Osteocyte (in vitro differentiated cells): ENCODE results near the gene RCBTB1. TPM values are rescaled to one million over a fixed set of nuclear protein-coding genes. Genes with fewer than 3 reads are reported as not detected.
"Not testable (repeated sequence)": the region's sequence is repeated elsewhere in the genome, so short reads cannot be mapped to it uniquely, and the experiment has no call there.

Source experiments
- DNase-seq: peaks from one replicate; pipeline ENCODE4 v3.0.0; 2021; ENCODE audit warnings: mixed read lengths; ENCODE audit not compliant: unreplicated experiment; ENCODE audit errors: extremely low spot score
- H3K27ac Mint-ChIP-seq: one replicate; pipeline ENCODE4 v1.8.0; 2021; ENCODE audit warnings: mild to moderate bottlenecking, mixed read lengths; ENCODE audit not compliant: unreplicated experiment
- H3K27me3 Mint-ChIP-seq: one replicate; pipeline ENCODE4 v1.8.0; 2021; ENCODE audit warnings: mixed read lengths; ENCODE audit not compliant: unreplicated experiment
- H3K36me3 Mint-ChIP-seq: one replicate; pipeline ENCODE4 v1.8.0; 2021; ENCODE audit warnings: mixed read lengths; ENCODE audit not compliant: unreplicated experiment
- H3K4me1 Mint-ChIP-seq: one replicate; pipeline ENCODE4 v1.8.0; 2021; ENCODE audit warnings: mixed read lengths; ENCODE audit not compliant: unreplicated experiment
- H3K4me3 Mint-ChIP-seq: one replicate; pipeline ENCODE4 v1.8.0; 2021; ENCODE audit warnings: mild to moderate bottlenecking, moderate library complexity, mixed read lengths; ENCODE audit not compliant: unreplicated experiment
- H3K9me3 Mint-ChIP-seq: one replicate; pipeline ENCODE4 v1.8.0; 2021; ENCODE audit warnings: mixed read lengths; ENCODE audit not compliant: unreplicated experiment
- CTCF ChIP-seq: fragments of 200-600 bp; sonication (generic); IDR thresholded peaks from 2 replicates; pipeline ENCODE4 v1.5.0; 2021; ENCODE audit warnings: antibody characterized with exemption, mild to moderate bottlenecking, moderate library complexity
- total RNA-seq: library from RNA; stranded (reverse); gene quantifications from 2 replicates; pipeline ENCODE4 v1.2.1, GENCODE V29; 2021

The RCBTB1 gene
- total RNA-seq, 1 donor from 2014 or later = 26.2 TPM

- DNase-seq = no peak
- no peak for TF ChIP-seq CTCF
- H3K27ac Mint-ChIP-seq = no peak overlapping the region
- H3K27me3 Mint-ChIP-seq = peaks cover 3% of the 10 kb centered on the region
- H3K9me3 Mint-ChIP-seq = no peaks in the 10 kb centered on the region
- no peaks in the 10 kb centered on the region for H3K36me3 Mint-ChIP-seq
- no peaks in the 10 kb centered on the region for H3K4me1 Mint-ChIP-seq
- no peak overlapping the region for H3K4me3 Mint-ChIP-seq
Measured at GRCh38 chr13:49622174-49622946, 37.0 kb upstream of the RCBTB1 start.

- no peaks in the 10 kb centered on the region for H3K36me3 Mint-ChIP-seq
- DNase-seq = no peak
- no peak overlapping the region for H3K27ac Mint-ChIP-seq
- H3K9me3 Mint-ChIP-seq = no peaks in the 10 kb centered on the region
- peaks cover 3% of the 10 kb centered on the region for H3K27me3 Mint-ChIP-seq
- H3K4me1 Mint-ChIP-seq = peaks cover 11% of the 10 kb centered on the region
- no peak for TF ChIP-seq CTCF
- no peak overlapping the region for H3K4me3 Mint-ChIP-seq
Measured at GRCh38 chr13:49620170-49620621, 34.8 kb upstream of the RCBTB1 start.

GRCh38 chr13:49616676-49617065, 31.3 kb upstream of the RCBTB1 start:
- no peak for TF ChIP-seq CTCF
- H3K4me1 Mint-ChIP-seq = peaks cover 11% of the 10 kb centered on the region
- no peaks in the 10 kb centered on the region for H3K27me3 Mint-ChIP-seq
- no peak overlapping the region for H3K4me3 Mint-ChIP-seq
- H3K36me3 Mint-ChIP-seq = no peaks in the 10 kb centered on the region
- peak overlapping the region; percentile 87 for H3K27ac Mint-ChIP-seq
- no peaks in the 10 kb centered on the region for H3K9me3 Mint-ChIP-seq
- no peak for DNase-seq

- Mint-ChIP-seq H3K27ac (peak overlapping the region; percentile 87), H3K4me1 (peaks cover 11% of the 10 kb centered on the region), H3K9me3 (no peaks in the 10 kb centered on the region), H3K27me3 (no peaks in the 10 kb centered on the region), H3K4me3 (no peak overlapping the region), H3K36me3 (no peaks in the 10 kb centered on the region)
- no peak for DNase-seq
- no peak for TF ChIP-seq CTCF
Measured at GRCh38 chr13:49615836-49616675, 30.7 kb upstream of the RCBTB1 start.

GRCh38 chr13:49612042-49612441, 26.7 kb upstream of the RCBTB1 start:
- peaks cover 11% of the 10 kb centered on the region for H3K4me1 Mint-ChIP-seq
- H3K36me3 Mint-ChIP-seq, H3K27me3 Mint-ChIP-seq, H3K4me3 Mint-ChIP-seq, H3K9me3 Mint-ChIP-seq, DNase-seq, H3K27ac Mint-ChIP-seq: not testable (repeated sequence)
